ENCODE measurements around the gene SMARCA2. TPM values are rescaled to one million over a fixed set of nuclear protein-coding genes. Genes with fewer than 3 reads are reported as not detected.

Gene SMARCA2
- total RNA-seq, 1 donor from 2014 or later: 131 TPM

DNA sequence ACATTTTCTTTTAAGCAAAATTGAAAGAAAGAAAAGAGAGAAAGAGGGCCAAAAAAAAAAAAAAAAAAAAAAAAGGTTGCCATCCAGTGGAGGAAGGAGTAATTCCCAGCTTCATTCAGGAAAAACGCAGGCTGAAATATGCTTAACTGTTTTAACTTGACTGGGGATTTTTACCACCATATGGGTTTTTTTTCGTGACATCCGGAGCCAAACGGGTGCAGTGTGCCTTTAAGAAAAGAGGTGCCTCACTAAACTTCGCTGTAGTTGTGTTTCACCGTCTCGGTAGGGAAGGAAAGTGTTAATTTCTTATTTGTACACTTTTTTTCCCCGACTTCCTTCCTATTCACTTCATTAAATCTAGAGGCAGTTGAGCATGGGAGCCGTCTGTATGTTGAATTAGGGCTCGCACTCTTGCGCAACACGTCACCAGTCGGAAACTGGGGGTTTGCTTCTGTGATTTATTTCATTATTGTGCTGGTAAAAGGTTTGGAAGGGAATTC lies 143.0 kb downstream of the SMARCA2 start:
- no peak for DNase-seq (ENCODE audit: extremely low spot score, unreplicated experiment)
- peak overlapping the region; percentile 88 for H3K4me3 Mint-ChIP-seq

DNA sequence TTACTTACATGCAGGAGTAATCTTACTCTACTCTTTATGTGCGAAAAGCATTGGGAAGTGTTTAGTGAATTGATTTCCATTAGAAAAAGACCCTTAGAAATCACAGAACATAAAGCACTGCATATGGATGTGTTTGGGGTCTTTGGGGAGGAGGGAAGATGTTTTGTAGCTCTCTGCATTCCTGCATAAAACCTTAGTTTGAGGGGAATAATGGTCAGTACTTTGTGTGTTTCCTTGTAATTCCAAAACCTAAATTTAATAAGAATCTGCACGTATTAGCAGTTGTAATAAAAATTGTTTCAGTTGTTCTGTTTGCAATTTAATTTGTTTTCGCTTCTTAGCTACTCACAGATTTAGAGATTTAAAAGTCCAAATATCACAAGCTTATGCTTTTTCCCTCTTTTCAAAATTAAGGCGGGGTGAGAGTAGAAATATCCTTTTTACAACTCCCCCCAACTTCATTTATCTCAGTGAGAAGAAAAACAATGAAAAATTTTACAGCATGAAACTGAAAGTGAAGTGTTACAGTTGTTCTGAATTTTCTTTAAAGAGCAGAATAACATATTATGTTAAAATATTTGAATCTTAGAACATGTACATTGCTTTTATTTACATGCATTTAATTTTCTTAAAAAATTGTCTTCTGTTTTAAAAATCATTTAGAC lies 143.8 kb downstream of the SMARCA2 start:
- Mint-ChIP-seq H3K4me1 (ENCODE audit: unreplicated experiment) (peaks cover 36% of the 10 kb centered on the region), H3K27ac (peak overlapping the region; percentile 80), H3K4me3 (peak overlapping the region; percentile 88), H3K27me3 (no peaks in the 10 kb centered on the region), H3K36me3 (peaks cover 14% of the 10 kb centered on the region), H3K9me3 (no peaks in the 10 kb centered on the region)
- TF ChIP-seq, protein P1, sequence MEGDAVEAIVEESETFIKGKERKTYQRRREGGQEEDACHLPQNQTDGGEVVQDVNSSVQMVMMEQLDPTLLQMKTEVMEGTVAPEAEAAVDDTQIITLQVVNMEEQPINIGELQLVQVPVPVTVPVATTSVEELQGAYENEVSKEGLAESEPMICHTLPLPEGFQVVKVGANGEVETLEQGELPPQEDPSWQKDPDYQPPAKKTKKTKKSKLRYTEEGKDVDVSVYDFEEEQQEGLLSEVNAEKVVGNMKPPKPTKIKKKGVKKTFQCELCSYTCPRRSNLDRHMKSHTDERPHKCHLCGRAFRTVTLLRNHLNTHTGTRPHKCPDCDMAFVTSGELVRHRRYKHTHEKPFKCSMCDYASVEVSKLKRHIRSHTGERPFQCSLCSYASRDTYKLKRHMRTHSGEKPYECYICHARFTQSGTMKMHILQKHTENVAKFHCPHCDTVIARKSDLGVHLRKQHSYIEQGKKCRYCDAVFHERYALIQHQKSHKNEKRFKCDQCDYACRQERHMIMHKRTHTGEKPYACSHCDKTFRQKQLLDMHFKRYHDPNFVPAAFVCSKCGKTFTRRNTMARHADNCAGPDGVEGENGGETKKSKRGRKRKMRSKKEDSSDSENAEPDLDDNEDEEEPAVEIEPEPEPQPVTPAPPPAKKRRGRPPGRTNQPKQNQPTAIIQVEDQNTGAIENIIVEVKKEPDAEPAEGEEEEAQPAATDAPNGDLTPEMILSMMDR (conservative IDR thresholded peaks at IDR 0.05): no peak
- no peak for DNase-seq (ENCODE audit: extremely low spot score, unreplicated experiment)

More for the DNA sequence above, 143.0 kb downstream of the SMARCA2 start:
- TF ChIP-seq, protein P1 (conservative IDR thresholded peaks at IDR 0.05): peak; percentile 53
- Mint-ChIP-seq H3K36me3 (peaks cover 14% of the 10 kb centered on the region), H3K27me3 (no peaks in the 10 kb centered on the region), H3K27ac (peak overlapping the region; percentile 80), H3K4me1 (ENCODE audit: unreplicated experiment) (peaks cover 41% of the 10 kb centered on the region), H3K9me3 (no peaks in the 10 kb centered on the region)

DNA sequence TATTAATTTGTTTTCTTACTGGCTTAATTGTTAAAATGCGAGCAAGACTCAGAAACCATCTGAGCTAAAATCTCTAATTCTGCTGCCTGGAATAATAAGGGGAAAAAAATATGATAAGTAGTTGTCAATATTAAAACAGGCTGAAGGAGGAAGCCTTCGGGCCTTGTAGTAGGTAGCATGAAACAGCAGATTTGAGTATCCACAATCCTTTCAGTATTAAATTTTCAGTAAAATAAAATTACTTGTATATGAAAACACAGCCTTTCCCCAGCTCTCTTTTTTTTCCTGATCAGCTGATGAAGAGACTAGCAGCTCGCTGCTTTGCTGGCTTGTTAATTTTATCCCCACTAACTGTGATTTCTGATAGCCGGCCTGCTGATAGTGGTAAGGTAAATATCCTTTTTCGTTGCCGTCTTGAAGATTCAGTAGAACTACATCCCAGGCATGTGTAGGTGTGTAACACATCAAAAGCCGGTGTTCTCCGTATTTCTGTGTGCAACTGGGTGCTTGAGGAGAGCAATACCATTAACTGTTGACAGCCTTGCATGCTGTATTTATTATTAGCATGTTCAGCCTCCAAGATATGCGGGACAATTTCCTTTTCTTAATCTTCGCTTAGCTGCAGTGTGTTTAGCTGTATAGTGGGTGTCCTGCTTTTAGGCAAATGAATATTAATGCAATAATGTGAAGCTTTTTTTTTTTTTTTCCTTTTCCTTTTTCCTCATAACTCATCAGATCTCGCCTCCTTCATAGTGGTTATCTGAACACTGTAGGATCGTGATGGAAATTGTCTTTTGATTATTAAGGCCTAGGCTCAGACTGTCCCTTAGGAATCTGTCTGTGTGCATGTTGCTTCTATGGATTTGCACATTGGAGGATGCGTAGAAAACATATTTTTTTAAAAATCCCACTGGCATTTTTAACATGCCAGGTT lies 144.6 kb downstream of the SMARCA2 start:
- no peak for DNase-seq (ENCODE audit: extremely low spot score, unreplicated experiment)
- peak overlapping the region; percentile 16 for H3K27ac Mint-ChIP-seq
- no peaks in the 10 kb centered on the region for H3K27me3 Mint-ChIP-seq
- TF ChIP-seq, protein P1 (conservative IDR thresholded peaks at IDR 0.05): no peak
- H3K4me3 Mint-ChIP-seq: peak overlapping the region; percentile 39
- peaks cover 36% of the 10 kb centered on the region for H3K4me1 Mint-ChIP-seq (ENCODE audit: unreplicated experiment)
- H3K36me3 Mint-ChIP-seq: peaks cover 11% of the 10 kb centered on the region
- H3K9me3 Mint-ChIP-seq: no peaks in the 10 kb centered on the region

DNA sequence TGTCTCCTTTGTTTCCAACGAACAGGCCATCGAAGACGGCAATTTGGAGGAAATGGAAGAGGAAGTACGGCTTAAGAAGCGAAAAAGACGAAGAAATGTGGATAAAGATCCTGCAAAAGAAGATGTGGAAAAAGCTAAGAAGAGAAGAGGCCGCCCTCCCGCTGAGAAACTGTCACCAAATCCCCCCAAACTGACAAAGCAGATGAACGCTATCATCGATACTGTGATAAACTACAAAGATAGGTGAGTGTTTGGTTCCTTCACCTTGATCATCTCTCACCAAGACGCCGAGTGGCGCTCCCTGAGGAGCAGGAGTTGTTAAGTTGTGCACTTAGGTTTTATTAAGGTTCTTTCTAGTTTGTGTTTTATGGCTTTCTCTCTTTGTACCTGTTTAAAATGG lies 146.5 kb downstream of the SMARCA2 start:
- H3K9me3 Mint-ChIP-seq: no peaks in the 10 kb centered on the region
- DNase-seq (ENCODE audit: extremely low spot score, unreplicated experiment): no peak
- no peak overlapping the region for H3K27ac Mint-ChIP-seq
- H3K4me3 Mint-ChIP-seq: no peak overlapping the region
- H3K27me3 Mint-ChIP-seq: no peaks in the 10 kb centered on the region
- TF ChIP-seq, protein P1 (conservative IDR thresholded peaks at IDR 0.05): no peak
- H3K36me3 Mint-ChIP-seq: peaks cover 18% of the 10 kb centered on the region
- peaks cover 46% of the 10 kb centered on the region for H3K4me1 Mint-ChIP-seq (ENCODE audit: unreplicated experiment)

DNA sequence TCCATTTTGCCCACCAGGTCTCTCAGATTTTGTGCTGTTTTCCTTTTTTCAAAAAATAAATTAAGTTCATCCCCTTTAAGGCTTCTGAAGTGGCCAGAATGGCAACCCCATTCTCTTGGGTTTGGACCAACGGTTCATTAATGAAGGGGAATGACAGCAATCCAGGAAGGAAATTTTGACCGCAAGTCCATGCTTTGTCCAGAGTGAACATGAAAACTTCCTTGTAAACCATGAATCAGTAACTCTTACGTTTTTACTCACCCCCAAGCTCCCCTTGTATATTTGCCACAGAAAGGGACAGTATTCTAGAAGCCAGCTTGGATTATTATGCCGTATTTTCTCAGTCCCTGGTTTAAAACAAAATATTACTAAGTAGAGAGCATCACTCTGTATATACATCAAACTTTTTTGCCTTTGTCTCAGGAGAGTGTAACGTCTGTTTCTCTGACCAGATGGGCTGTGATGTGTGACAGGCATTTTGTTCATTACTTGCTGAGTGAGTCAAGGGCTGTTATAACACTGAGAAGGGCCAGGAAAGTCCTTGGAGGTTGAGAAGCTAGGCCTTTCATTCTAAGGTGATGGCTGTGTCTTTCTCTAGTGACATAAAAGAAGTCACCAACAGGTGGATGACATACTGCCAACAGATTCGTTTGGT lies 148.2 kb downstream of the SMARCA2 start:
- peaks cover 36% of the 10 kb centered on the region for H3K4me1 Mint-ChIP-seq (ENCODE audit: unreplicated experiment)
- peaks cover 23% of the 10 kb centered on the region for H3K36me3 Mint-ChIP-seq
- H3K9me3 Mint-ChIP-seq: no peaks in the 10 kb centered on the region
- TF ChIP-seq, protein P1 (conservative IDR thresholded peaks at IDR 0.05): no peak
- no peaks in the 10 kb centered on the region for H3K27me3 Mint-ChIP-seq
- no peak overlapping the region for H3K27ac Mint-ChIP-seq
- DNase-seq (ENCODE audit: extremely low spot score, unreplicated experiment): no peak
- H3K4me3 Mint-ChIP-seq: no peak overlapping the region
